Right cardiac atrium (tissue), 5 donors: ENCODE results near the gene POLD1. TPM values are rescaled to one million over a fixed set of nuclear protein-coding genes. Genes with fewer than 3 reads are reported as not detected.
"Not testable (repeated sequence)": the region's sequence is repeated elsewhere in the genome, so short reads cannot be mapped to it uniquely, and the experiment has no call there.

Experiments used
- ATAC-seq, 2 donors: fragments of 200-7000 bp; cut with Tn5 transposase; one replicate each; pipeline versions ENCODE4 v1.8.0 to v1.9.1; 2020; ENCODE audit warnings: moderate library complexity in 2 of 2, mild to moderate bottlenecking in 1 of 2
- DNase-seq, 3 donors: peaks; one replicate each; pipeline ENCODE4 v3.0.0-alpha.2; 2020
- H3K27ac ChIP-seq: one replicate; pipeline ENCODE4 v1.5.1; 2013; ENCODE audit warnings: mild to moderate bottlenecking, low read length, control low read depth, moderate library complexity
- H3K27me3 ChIP-seq: one replicate; pipeline ENCODE4 v1.6.1; 2013; ENCODE audit not compliant: control insufficient read depth, insufficient read depth
- H3K4me1 ChIP-seq: one replicate; pipeline ENCODE4 v1.6.1; 2013; ENCODE audit warnings: low read length; ENCODE audit not compliant: control insufficient read depth, insufficient read depth
- H3K4me3 ChIP-seq: one replicate; pipeline ENCODE4 v1.5.1; 2013; ENCODE audit warnings: low read length, control low read depth
- H3K9me3 ChIP-seq: one replicate; pipeline ENCODE4 v1.6.1; 2013; ENCODE audit warnings: low read length; ENCODE audit not compliant: control insufficient read depth
- WGBS: extraction: QIAGEN DNeasy Blood & Tissue Kit; methylation state at CpG from one replicate; pipeline ENCODE4 v1.1.7; 2013; 5-methylcytosine and 5-hydroxymethylcytosine counted together
- intact Hi-C, 4 donors: fragments of 100-400 bp; cut with DNase I; formaldehyde crosslinking; loops; one replicate each; pipeline versions ENCODE4 v1.11.0 to v1.14.0; 2022 to 2023
- polyA plus RNA-seq: library from polyadenylated mRNA; stranded (reverse); fragments of 200-250 nt; gene quantifications from one replicate; pipeline ENCODE4 v1.2.3, GENCODE V29; 2013
- total RNA-seq, 4 donors: library from RNA; stranded (reverse); fragmentation: NEBNext Ultra II Directional; extraction: Animal tissue kit (Norgen Biotek cat#: 25700); gene quantifications; one replicate each; pipeline ENCODE4 v1.2.1, GENCODE V29; 2021
- donor health status: healthy with polysubstance abuse.
- donor health status: DM: no; HTN: yes; CAD: no.
- donor health status: DM: no; HTN: no; CAD: no.
- donor health status: DM: no; HTN: yes; CAD: no; lungs with severe emphysema.
- donor health status: DM: yes; HTN: yes; CAD: no.

The POLD1 gene
- total and polyA plus RNA-seq, 5 donors = 8.7 to 12.5 (median 11.2) TPM

- H3K27me3 ChIP-seq = no peaks in the 10 kb centered on the region
- intact Hi-C loops = no loop called here
- H3K9me3 ChIP-seq = no peaks in the 10 kb centered on the region
- ATAC-seq (no peak), DNase-seq (no peak)
- H3K4me1 ChIP-seq = peaks cover 2% of the 10 kb centered on the region
- no peak within 1 kb of the TSS for H3K27ac ChIP-seq
- peak within 1 kb of the TSS; percentile 82 for H3K4me3 ChIP-seq
- 3% methylated on average over 40 of the region's 40 CpGs for WGBS
Measured at GRCh38 chr19:50432221-50433028, 48.3 kb downstream of the POLD1 start, which contains the start of gene MYBPC2. TSS of gene MYBPC2 (plus strand) at chr19:50432892. CDS start at chr19:50432954, 62 bp downstream.

- ATAC-seq (no peak), DNase-seq (no peak)
- Histone ChIP-seq H3K9me3 (no peaks in the 10 kb centered on the region), H3K4me3 (no peak overlapping the region), H3K27me3 (no peaks in the 10 kb centered on the region), H3K4me1 (no peaks in the 10 kb centered on the region), H3K27ac (no peak overlapping the region)
- WGBS = 67% methylated on average over 19 of the region's 19 CpGs
- intact Hi-C loops = no loop called here
Measured at GRCh38 chr19:50433201-50434180, 49.3 kb downstream of the POLD1 start.

- WGBS = 26% methylated on average over 12 of the region's 12 CpGs
- ATAC-seq (no peak), DNase-seq (no peak)
- intact Hi-C loops = no loop called here
- Histone ChIP-seq H3K4me3 (no peak overlapping the region), H3K4me1 (no peaks in the 10 kb centered on the region), H3K27ac (no peak overlapping the region), H3K9me3 (no peaks in the 10 kb centered on the region), H3K27me3 (no peaks in the 10 kb centered on the region)
Measured at GRCh38 chr19:50434525-50434924, 50.4 kb downstream of the POLD1 start.

- WGBS = 77% methylated on average over 17 of the region's 17 CpGs
- Histone ChIP-seq H3K9me3 (no peaks in the 10 kb centered on the region), H3K4me3 (no peak overlapping the region), H3K4me1 (no peaks in the 10 kb centered on the region), H3K27ac (no peak overlapping the region), H3K27me3 (no peaks in the 10 kb centered on the region)
- ATAC-seq (no peak), DNase-seq (no peak)
- intact Hi-C loops = no loop called here
Measured at GRCh38 chr19:50435221-50435620, 51.1 kb downstream of the POLD1 start.

- Histone ChIP-seq H3K27ac (no peak overlapping the region), H3K9me3 (no peaks in the 10 kb centered on the region), H3K4me1 (no peaks in the 10 kb centered on the region), H3K4me3 (no peak overlapping the region), H3K27me3 (no peaks in the 10 kb centered on the region)
- intact Hi-C loops = no loop called here
- DNase-seq (no peak), ATAC-seq (no peak)
- 66% methylated on average over 12 of the region's 12 CpGs for WGBS
Measured at GRCh38 chr19:50435627-50436026, 51.5 kb downstream of the POLD1 start.

- Histone ChIP-seq H3K9me3 (no peaks in the 10 kb centered on the region), H3K4me1 (no peaks in the 10 kb centered on the region), H3K4me3 (no peak overlapping the region), H3K27ac (no peak overlapping the region), H3K27me3 (no peaks in the 10 kb centered on the region)
- ATAC-seq = no peak
- 90% methylated on average over 5 of the region's 5 CpGs for WGBS
- DNase-seq = no peak
- intact Hi-C loops = no loop called here
Measured at GRCh38 chr19:50437862-50438449, 53.8 kb downstream of the POLD1 start.

DNA sequence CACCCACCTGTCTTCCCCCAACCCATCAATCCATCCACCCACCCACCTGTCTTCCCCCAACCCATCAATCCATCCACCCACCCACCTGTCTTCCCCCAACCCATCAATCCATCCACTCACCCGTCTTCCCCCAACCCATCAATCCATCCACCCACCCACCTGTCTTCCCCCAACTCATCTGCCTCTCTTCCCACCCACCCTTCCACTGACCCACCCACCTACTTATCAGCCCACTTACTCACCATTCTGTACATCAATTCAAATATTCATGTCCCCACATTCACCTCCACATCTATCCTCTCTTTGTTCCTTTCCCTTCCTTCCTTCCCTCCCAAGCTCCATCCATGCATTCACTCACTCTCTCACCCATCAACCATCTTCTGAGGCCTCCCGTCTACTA, 55.0 kb downstream of the POLD1 start:
- intact Hi-C loops, H3K4me3 ChIP-seq, H3K9me3 ChIP-seq, DNase-seq, ATAC-seq, H3K27me3 ChIP-seq, H3K27ac ChIP-seq, H3K4me1 ChIP-seq: not testable (repeated sequence)
- 66% methylated on average over 2 of the region's 2 CpGs for WGBS

GRCh38 chr19:50444059-50444458, 59.9 kb downstream of the POLD1 start:
- H3K4me1 ChIP-seq = no peaks in the 10 kb centered on the region
- no peaks in the 10 kb centered on the region for H3K9me3 ChIP-seq
- DNase-seq = no peak
- H3K27me3 ChIP-seq = no peaks in the 10 kb centered on the region
- H3K4me3 ChIP-seq = no peak overlapping the region
- H3K27ac ChIP-seq = no peak overlapping the region
- ATAC-seq = no peak
- intact Hi-C loops = no loop called here
- WGBS = 62% methylated on average over 1 of the region's 1 CpG

DNA sequence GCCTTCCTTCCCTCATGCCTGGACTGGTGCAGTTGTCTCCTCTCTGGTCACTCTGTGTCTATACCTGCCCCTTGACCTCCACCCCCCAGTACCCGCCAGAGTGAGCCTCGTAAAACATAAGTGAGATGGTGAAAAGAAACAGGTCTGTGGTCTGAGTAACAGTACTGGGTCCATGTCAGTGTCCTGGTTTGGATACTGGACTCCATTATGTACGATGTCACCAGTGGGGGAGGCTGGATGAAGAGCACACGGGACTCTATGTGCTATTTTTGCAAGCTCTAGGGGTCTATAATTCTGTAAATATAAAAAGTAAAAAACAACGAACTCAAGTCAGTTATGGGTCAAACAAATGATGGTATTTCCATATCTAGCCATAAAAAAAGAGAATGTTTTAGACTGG, 62.9 kb downstream of the POLD1 start:
- 85% methylated on average over 5 of the region's 5 CpGs for WGBS
- no peak for ATAC-seq
- Histone ChIP-seq H3K4me3 (no peak overlapping the region), H3K27ac (no peak overlapping the region), H3K9me3 (no peaks in the 10 kb centered on the region), H3K27me3 (no peaks in the 10 kb centered on the region), H3K4me1 (no peaks in the 10 kb centered on the region)
- intact Hi-C loops = no loop called here
- DNase-seq = peak in 1 of 3 donors; percentile 33

- H3K27ac ChIP-seq = no peak overlapping the region
- no peaks in the 10 kb centered on the region for H3K27me3 ChIP-seq
- peak in 1 of 3 donors; percentile 9 for DNase-seq
- intact Hi-C loops = no loop called here
- no peaks in the 10 kb centered on the region for H3K4me1 ChIP-seq
- no peak for ATAC-seq
- no peak overlapping the region for H3K4me3 ChIP-seq
- H3K9me3 ChIP-seq = no peaks in the 10 kb centered on the region
- 96% methylated on average over 10 of the region's 10 CpGs for WGBS
Measured at GRCh38 chr19:50447750-50448149, 63.6 kb downstream of the POLD1 start.
